ENCODE data around the gene HOXB7.

DNA sequence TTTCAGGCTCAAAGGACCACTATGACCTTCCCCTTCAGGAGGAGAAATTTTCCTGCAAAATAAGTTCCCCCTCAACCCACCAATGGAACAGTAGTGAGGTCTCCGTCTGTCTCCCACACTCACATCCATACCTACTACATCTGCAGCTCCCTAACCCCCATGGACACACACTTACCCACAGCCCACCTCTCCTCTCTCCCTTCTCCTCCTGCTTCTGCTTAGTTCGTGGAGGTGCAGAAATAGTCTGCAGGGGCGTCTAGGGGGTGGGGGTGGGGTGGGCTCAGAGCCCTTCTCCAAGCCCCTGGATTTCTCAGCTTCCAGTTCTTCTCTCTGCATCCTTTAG is 41.6 kb downstream of the HOXB7 start:
- TF ChIP-seq, protein P1, sequence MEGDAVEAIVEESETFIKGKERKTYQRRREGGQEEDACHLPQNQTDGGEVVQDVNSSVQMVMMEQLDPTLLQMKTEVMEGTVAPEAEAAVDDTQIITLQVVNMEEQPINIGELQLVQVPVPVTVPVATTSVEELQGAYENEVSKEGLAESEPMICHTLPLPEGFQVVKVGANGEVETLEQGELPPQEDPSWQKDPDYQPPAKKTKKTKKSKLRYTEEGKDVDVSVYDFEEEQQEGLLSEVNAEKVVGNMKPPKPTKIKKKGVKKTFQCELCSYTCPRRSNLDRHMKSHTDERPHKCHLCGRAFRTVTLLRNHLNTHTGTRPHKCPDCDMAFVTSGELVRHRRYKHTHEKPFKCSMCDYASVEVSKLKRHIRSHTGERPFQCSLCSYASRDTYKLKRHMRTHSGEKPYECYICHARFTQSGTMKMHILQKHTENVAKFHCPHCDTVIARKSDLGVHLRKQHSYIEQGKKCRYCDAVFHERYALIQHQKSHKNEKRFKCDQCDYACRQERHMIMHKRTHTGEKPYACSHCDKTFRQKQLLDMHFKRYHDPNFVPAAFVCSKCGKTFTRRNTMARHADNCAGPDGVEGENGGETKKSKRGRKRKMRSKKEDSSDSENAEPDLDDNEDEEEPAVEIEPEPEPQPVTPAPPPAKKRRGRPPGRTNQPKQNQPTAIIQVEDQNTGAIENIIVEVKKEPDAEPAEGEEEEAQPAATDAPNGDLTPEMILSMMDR (conservative IDR thresholded peaks at IDR 0.05; ENCODE audit: low read depth in 2 of 2), result no peak
- TF ChIP-seq, protein P2, sequence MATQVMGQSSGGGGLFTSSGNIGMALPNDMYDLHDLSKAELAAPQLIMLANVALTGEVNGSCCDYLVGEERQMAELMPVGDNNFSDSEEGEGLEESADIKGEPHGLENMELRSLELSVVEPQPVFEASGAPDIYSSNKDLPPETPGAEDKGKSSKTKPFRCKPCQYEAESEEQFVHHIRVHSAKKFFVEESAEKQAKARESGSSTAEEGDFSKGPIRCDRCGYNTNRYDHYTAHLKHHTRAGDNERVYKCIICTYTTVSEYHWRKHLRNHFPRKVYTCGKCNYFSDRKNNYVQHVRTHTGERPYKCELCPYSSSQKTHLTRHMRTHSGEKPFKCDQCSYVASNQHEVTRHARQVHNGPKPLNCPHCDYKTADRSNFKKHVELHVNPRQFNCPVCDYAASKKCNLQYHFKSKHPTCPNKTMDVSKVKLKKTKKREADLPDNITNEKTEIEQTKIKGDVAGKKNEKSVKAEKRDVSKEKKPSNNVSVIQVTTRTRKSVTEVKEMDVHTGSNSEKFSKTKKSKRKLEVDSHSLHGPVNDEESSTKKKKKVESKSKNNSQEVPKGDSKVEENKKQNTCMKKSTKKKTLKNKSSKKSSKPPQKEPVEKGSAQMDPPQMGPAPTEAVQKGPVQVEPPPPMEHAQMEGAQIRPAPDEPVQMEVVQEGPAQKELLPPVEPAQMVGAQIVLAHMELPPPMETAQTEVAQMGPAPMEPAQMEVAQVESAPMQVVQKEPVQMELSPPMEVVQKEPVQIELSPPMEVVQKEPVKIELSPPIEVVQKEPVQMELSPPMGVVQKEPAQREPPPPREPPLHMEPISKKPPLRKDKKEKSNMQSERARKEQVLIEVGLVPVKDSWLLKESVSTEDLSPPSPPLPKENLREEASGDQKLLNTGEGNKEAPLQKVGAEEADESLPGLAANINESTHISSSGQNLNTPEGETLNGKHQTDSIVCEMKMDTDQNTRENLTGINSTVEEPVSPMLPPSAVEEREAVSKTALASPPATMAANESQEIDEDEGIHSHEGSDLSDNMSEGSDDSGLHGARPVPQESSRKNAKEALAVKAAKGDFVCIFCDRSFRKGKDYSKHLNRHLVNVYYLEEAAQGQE (IDR thresholded peaks at IDR 0.05; ENCODE audit: unreplicated experiment), result no peak
- no peak for TF ChIP-seq EZH2 (IDR thresholded peaks at IDR 0.05; ENCODE audit: low read depth, unreplicated experiment)

Measured in GM23338 (cell line).